GM10266 (cell line): ENCODE measurements around the gene OR10A6.

Experiments used
- DNase-seq: peaks from one replicate; pipeline ENCODE4 v3.0.0; 2012; ENCODE audit errors: extremely low spot score
- TF ChIP-seq, protein P1 (sequence below): IDR thresholded peaks from 2 replicates; pipeline ENCODE4 v1.5.1; 2012; ENCODE audit warnings: mild to moderate bottlenecking, low read depth; ENCODE audit not compliant: control insufficient read depth, insufficient read depth; ENCODE audit errors: missing control alignments

Gene OR10A6

DNA sequence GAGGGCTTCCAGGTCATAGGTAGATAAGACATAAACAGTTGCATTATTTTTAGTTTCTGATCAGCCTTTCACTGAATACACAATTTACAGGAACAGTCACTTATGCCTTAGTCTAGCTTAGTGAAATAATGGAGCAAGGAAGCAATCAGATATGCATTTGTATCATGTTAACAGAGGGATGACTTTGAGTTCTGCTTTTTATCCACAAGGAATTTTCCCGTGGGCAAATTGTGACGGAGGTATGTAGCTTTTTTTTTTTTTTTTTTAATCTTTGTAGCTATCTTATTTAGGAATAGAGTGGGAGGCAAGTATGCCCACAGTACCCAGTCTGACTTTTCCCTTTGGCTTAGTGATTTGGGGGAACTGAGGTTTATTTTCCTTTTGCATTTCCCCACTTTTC lies 37.6 kb upstream of the OR10A6 start:
- TF ChIP-seq, protein P1, sequence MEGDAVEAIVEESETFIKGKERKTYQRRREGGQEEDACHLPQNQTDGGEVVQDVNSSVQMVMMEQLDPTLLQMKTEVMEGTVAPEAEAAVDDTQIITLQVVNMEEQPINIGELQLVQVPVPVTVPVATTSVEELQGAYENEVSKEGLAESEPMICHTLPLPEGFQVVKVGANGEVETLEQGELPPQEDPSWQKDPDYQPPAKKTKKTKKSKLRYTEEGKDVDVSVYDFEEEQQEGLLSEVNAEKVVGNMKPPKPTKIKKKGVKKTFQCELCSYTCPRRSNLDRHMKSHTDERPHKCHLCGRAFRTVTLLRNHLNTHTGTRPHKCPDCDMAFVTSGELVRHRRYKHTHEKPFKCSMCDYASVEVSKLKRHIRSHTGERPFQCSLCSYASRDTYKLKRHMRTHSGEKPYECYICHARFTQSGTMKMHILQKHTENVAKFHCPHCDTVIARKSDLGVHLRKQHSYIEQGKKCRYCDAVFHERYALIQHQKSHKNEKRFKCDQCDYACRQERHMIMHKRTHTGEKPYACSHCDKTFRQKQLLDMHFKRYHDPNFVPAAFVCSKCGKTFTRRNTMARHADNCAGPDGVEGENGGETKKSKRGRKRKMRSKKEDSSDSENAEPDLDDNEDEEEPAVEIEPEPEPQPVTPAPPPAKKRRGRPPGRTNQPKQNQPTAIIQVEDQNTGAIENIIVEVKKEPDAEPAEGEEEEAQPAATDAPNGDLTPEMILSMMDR: no peak
- no peak for DNase-seq

- TF ChIP-seq, protein P1: no peak
- DNase-seq: no peak
Observed at GRCh38 chr11:7967826-7968225, 36.8 kb upstream of the OR10A6 start.

DNA sequence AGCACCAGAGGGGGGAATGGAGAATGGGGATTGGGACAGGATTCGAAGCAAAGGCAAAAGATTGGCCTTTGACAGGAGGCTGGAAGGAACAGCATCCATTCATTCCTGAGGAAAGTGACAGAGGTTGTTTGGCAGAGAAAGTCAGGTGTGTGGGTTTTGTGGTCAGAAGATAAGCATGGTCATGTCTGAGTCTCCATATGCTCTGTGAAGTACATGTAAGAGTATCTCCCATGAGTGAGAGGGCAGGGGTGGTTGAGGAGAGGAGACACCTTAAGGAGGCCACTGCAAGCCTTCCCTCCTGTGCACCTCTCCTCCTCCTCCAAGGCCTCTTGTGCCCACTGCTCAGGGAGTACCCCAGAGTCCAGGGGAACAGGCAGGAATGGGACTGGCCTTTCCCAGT lies 36.0 kb upstream of the OR10A6 start:
- TF ChIP-seq, protein P1: no peak
- DNase-seq: no peak

GRCh38 chr11:7965386-7965785 lies 34.3 kb upstream of the OR10A6 start, which contains the start of gene NLRP10:
Gene NLRP10, minus strand, starts transcription at chr11:7965447. Its CDS starts 1,952 bp downstream, at chr11:7963495.
- no peak for DNase-seq

GRCh38 chr11:7964873-7965272 lies 33.8 kb upstream of the OR10A6 start:
- TF ChIP-seq, protein P1: no peak
- DNase-seq: no peak

More at GRCh38 chr11:7965386-7965785, 34.3 kb upstream of the OR10A6 start, which contains the start of gene NLRP10:
- TF ChIP-seq, protein P1: no peak

GRCh38 chr11:7964261-7964660 lies 33.2 kb upstream of the OR10A6 start:
- DNase-seq: no peak
- TF ChIP-seq, protein P1: no peak

DNA sequence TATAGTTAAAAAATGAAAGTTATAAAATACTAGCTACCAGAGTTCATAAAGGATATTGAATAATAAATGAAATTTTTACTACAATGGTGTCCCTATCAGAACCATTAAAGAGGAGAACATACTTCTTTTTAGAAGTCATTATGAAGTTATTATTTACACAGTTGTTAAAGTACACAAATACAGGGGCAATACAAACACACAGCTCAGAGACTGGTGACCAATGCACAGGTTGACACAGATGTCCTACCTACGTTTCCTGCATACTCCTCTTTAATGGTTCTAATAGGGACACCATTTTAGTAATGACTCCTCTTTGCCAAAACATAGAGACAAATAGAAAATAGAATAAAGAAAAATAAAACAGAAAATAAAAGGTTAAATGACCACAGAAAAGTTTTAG lies 24.1 kb upstream of the OR10A6 start:
- DNase-seq: no peak
- TF ChIP-seq, protein P1: no peak
